IMR-90 (cell line): Measurements from ENCODE around the gene BACE1. TPM values are rescaled to one million over a fixed set of nuclear protein-coding genes. Genes with fewer than 3 reads are reported as not detected.
A peak's percentile ranks its signal among the peaks of the same experiment; 100 is the strongest.

Experiments used
- ATAC-seq: fragments of 200-7000 bp; cut with Tn5 transposase; 2 replicates; pipeline ENCODE4 v1.9.1; 2020; ENCODE audit warnings: low read depth, mild to moderate bottlenecking, moderate library complexity
- BruUV-seq: library from RNA; stranded (reverse); fragments of 400-500 nt; replicated peaks from 2 replicates; lab custom pipeline; 2021; lab: Mats Ljungman, UMichigan
- CTCF ChIA-PET: fragments of 300-600 bp; formaldehyde crosslinking; extraction: SDS; loops from one replicate; lab custom pipeline; 2021; ENCODE audit warnings: antibody characterized with exemption; lab: Yijun Ruan, JAX
- POLR2A ChIA-PET: fragments of 300-600 bp; sonication (Branson Sonifier 250); formaldehyde crosslinking; loops from one replicate; lab custom pipeline; 2022; ENCODE audit warnings: antibody characterized with exemption; ENCODE audit not compliant: unreplicated experiment; lab: Charles Lee
- DNase-seq: peaks from one replicate; pipeline ENCODE4 v3.0.0; 2013
- H2AFZ ChIP-seq: replicated peaks from 2 replicates; pipeline ENCODE3; 2013; ENCODE audit warnings: low read length, mild to moderate bottlenecking; ENCODE audit not compliant: poor library complexity
- H2AK5ac ChIP-seq: 2 replicates; pipeline ENCODE4 v1.6.1; 2013; ENCODE audit warnings: low read depth, low read length, inconsistent platforms
- H2AK9ac ChIP-seq: replicated peaks from 2 replicates; pipeline ENCODE3; 2013; ENCODE audit warnings: mild to moderate bottlenecking, low read depth, low read length, moderate library complexity; ENCODE audit not compliant: poor library complexity
- H2BK120ac ChIP-seq: 2 replicates; pipeline ENCODE4 v1.6.1; 2013; ENCODE audit warnings: low read depth, low read length, inconsistent platforms
- H2BK15ac ChIP-seq: 3 replicates; pipeline ENCODE4 v1.6.1; 2013; ENCODE audit warnings: low read depth, low read length, inconsistent platforms
- H2BK20ac ChIP-seq: 2 replicates; pipeline ENCODE4 v1.6.1; 2013; ENCODE audit warnings: low read depth, mild to moderate bottlenecking, inconsistent platforms, low read length, moderate library complexity
- H2BK5ac ChIP-seq: 2 replicates; pipeline ENCODE4 v1.6.1; 2013; ENCODE audit warnings: mild to moderate bottlenecking, low read depth, low read length, inconsistent platforms; ENCODE audit not compliant: poor library complexity, severe bottlenecking
- H3K14ac ChIP-seq: replicated peaks from 2 replicates; pipeline ENCODE4 v1.6.1; 2013; ENCODE audit warnings: low read depth, low read length, inconsistent platforms
- H3K18ac ChIP-seq: 2 replicates; pipeline ENCODE4 v1.6.1; 2013; ENCODE audit warnings: low read depth, low read length, control low read depth
- H3K23ac ChIP-seq: 2 replicates; pipeline ENCODE4 v1.6.1; 2013; ENCODE audit warnings: low read depth, low read length, inconsistent platforms
- H3K27ac ChIP-seq: 2 replicates; pipeline ENCODE4 v1.5.1; 2013; ENCODE audit warnings: mild to moderate bottlenecking, control low read depth, low read length; ENCODE audit not compliant: insufficient read depth
- H3K27me3 ChIP-seq: 2 replicates; pipeline ENCODE4 v1.6.1; 2013; ENCODE audit warnings: low read length; ENCODE audit not compliant: control insufficient read depth, insufficient read depth
- H3K36me3 ChIP-seq: 2 replicates; pipeline ENCODE4 v1.6.1; 2013; ENCODE audit warnings: low read length, mixed read lengths; ENCODE audit not compliant: control insufficient read depth, insufficient read depth
- H3K4ac ChIP-seq: 2 replicates; pipeline ENCODE4 v1.6.1; 2013; ENCODE audit warnings: low read depth, low read length, inconsistent platforms
- H3K4me1 ChIP-seq: 2 replicates; pipeline ENCODE4 v1.6.1; 2013; ENCODE audit warnings: low read length, mixed read lengths; ENCODE audit not compliant: control insufficient read depth, insufficient read depth
- H3K4me2 ChIP-seq: 2 replicates; pipeline ENCODE4 v1.6.1; 2013; ENCODE audit warnings: low read depth, mild to moderate bottlenecking, control low read depth, low read length, moderate library complexity
- H3K4me3 ChIP-seq: 2 replicates; pipeline ENCODE4 v1.5.1; 2013; ENCODE audit warnings: low read depth, mild to moderate bottlenecking, control low read depth, low read length, moderate library complexity; ENCODE audit not compliant: insufficient read depth
- H3K56ac ChIP-seq: 2 replicates; pipeline ENCODE4 v1.6.1; 2013; ENCODE audit warnings: low read length, inconsistent platforms; ENCODE audit not compliant: insufficient read depth; ENCODE audit errors: extremely low read depth
- H3K79me1 ChIP-seq, 2 experiments: 2 replicates each; pipeline ENCODE4 v1.6.1; 2013; ENCODE audit warnings: low read length in 2 of 2, inconsistent platforms in 1 of 2, low read depth in 1 of 2
- H3K9ac ChIP-seq: 2 replicates; pipeline ENCODE4 v1.6.1; 2013; ENCODE audit warnings: low read depth, low read length, control low read depth
- H3K9me1 ChIP-seq: 2 replicates; pipeline ENCODE4 v1.6.1; 2013; ENCODE audit warnings: low read length, inconsistent platforms; ENCODE audit not compliant: insufficient read depth
- H3K9me3 ChIP-seq: 2 replicates; pipeline ENCODE4 v1.6.1; 2013; ENCODE audit warnings: low read length; ENCODE audit not compliant: control insufficient read depth, insufficient read depth
- H4K20me1 ChIP-seq: 2 replicates; pipeline ENCODE4 v1.6.1; 2013; ENCODE audit warnings: low read length, inconsistent platforms; ENCODE audit not compliant: insufficient read depth
- H4K5ac ChIP-seq: 2 replicates; pipeline ENCODE4 v1.6.1; 2013; ENCODE audit warnings: mild to moderate bottlenecking, low read depth, low read length, control low read depth
- H4K8ac ChIP-seq, 2 experiments: 2 replicates each; pipeline ENCODE4 v1.6.1; 2013; ENCODE audit warnings: low read depth in 2 of 2, low read length in 2 of 2, control low read depth in 1 of 2, inconsistent platforms in 1 of 2
- H4K91ac ChIP-seq: 2 replicates; pipeline ENCODE4 v1.6.1; 2013; ENCODE audit warnings: low read depth, low read length, inconsistent platforms; ENCODE audit not compliant: insufficient read depth
- BHLHE40 ChIP-seq: fragments of 150-350 bp; IDR thresholded peaks from 2 replicates; pipeline ENCODE4 v1.6.1; 2016; ENCODE audit warnings: mild to moderate bottlenecking, low read depth, low read length
- CHD1 ChIP-seq: IDR thresholded peaks from 2 replicates; pipeline ENCODE4 v1.6.1; 2012; ENCODE audit warnings: low read depth, low read length, improper control_type of control experiment
- FOS ChIP-seq: fragments of 150-350 bp; IDR thresholded peaks from 2 replicates; pipeline ENCODE4 v1.6.1; 2016; ENCODE audit warnings: low read depth, low read length
- MAFK ChIP-seq: IDR thresholded peaks from 2 replicates; pipeline ENCODE4 v1.6.1; 2012; ENCODE audit warnings: low read depth, low read length, improper control_type of control experiment
- MAZ ChIP-seq: IDR thresholded peaks from 2 replicates; pipeline ENCODE4 v1.6.1; 2012; ENCODE audit warnings: low read depth, mild to moderate bottlenecking, low read length, improper control_type of control experiment, moderate library complexity, borderline replicate concordance
- MXI1 ChIP-seq: IDR thresholded peaks from 2 replicates; pipeline ENCODE4 v1.6.1; 2012; ENCODE audit warnings: low read depth, mild to moderate bottlenecking, low read length, moderate library complexity, borderline replicate concordance
- NFE2L2 ChIP-seq: fragments of 150-350 bp; IDR thresholded peaks from 2 replicates; pipeline ENCODE4 v1.6.1; 2016; ENCODE audit warnings: low read depth, mild to moderate bottlenecking, low read length
- POLR2A ChIP-seq: IDR thresholded peaks from 2 replicates; pipeline ENCODE4 v1.6.1; 2012; ENCODE audit warnings: mild to moderate bottlenecking, low read depth, low read length
- RAD21 ChIP-seq: IDR thresholded peaks from 2 replicates; pipeline ENCODE4 v1.6.1; 2012; ENCODE audit warnings: low read length, improper control_type of control experiment
- RCOR1 ChIP-seq: IDR thresholded peaks from 2 replicates; pipeline ENCODE4 v1.6.1; 2012; ENCODE audit warnings: mild to moderate bottlenecking, low read length, improper control_type of control experiment; ENCODE audit not compliant: insufficient replicate concordance
- RFX5 ChIP-seq: IDR thresholded peaks from 2 replicates; pipeline ENCODE4 v1.8.0; 2012; ENCODE audit warnings: low read depth, mild to moderate bottlenecking, low read length, moderate library complexity
- SMC3 ChIP-seq: fragments of 150-350 bp; IDR thresholded peaks from 2 replicates; pipeline ENCODE4 v1.6.1; 2016; ENCODE audit warnings: low read depth, mild to moderate bottlenecking, antibody characterized with exemption, low read length, moderate library complexity
- WGBS, 2 experiments: methylation state at CpG; one replicate each; pipeline versions ENCODE4 v1.1.5 to v1.1.7; 2013; ENCODE audit warnings: missing lambda C conversion rate in 2 of 2; ENCODE audit not compliant: insufficient read length in 1 of 2; ENCODE audit errors: extremely low coverage in 2 of 2; 5-methylcytosine and 5-hydroxymethylcytosine counted together
- dilution Hi-C: fragments of 300-500 bp; cut with HindIII; formaldehyde crosslinking; loops from one replicate; pipeline ENCODE4 v1.14.3; 2018; ENCODE audit warnings: low sequenced_read_pairs; ENCODE audit not compliant: unreplicated experiment
- in situ Hi-C: fragments of 300-500 bp; cut with MboI; formaldehyde crosslinking; loops from 3 replicates; pipeline ENCODE4 v1.14.3; 2019; ENCODE audit warnings: low sequenced_read_pairs, inconsistent platforms, mixed read lengths
- intact Hi-C: fragments of 100-400 bp; cut with micrococcal nuclease; formaldehyde crosslinking; loops from 2 replicates; pipeline ENCODE4 v1.10.0; 2022
- polyA plus RNA-seq, 3 experiments: library from polyadenylated mRNA; depleted of rRNA; stranded (reverse); fragments of >200 nt; gene quantifications; 2 replicates each; pipeline ENCODE4 v1.2.3, GENCODE V29; 2012; ENCODE audit warnings: low replicate concordance in 1 of 3
- total RNA-seq: library from RNA; depleted of rRNA; stranded (reverse); fragments of >200 nt; gene quantifications from 2 replicates; pipeline ENCODE4 v1.2.3, GENCODE V29; 2012
- TF ChIP-seq, protein P1 (sequence below): fragments of 150-350 bp; IDR thresholded peaks from 2 replicates; pipeline ENCODE4 v1.6.1; 2016; ENCODE audit warnings: low read depth, mild to moderate bottlenecking, low read length, moderate library complexity, borderline replicate concordance
- TF ChIP-seq, protein P2 (sequence below): conservative IDR thresholded peaks from 2 replicates; pipeline ENCODE4 v1.5.1; 2012; ENCODE audit warnings: mild to moderate bottlenecking, low read depth, low read length, improper control_type of control experiment

The BACE1 gene
- total and polyA plus RNA-seq, 2 of the 4 experiments (the other 2 are of a cell fraction), result 27.6 to 50.6 TPM

DNA sequence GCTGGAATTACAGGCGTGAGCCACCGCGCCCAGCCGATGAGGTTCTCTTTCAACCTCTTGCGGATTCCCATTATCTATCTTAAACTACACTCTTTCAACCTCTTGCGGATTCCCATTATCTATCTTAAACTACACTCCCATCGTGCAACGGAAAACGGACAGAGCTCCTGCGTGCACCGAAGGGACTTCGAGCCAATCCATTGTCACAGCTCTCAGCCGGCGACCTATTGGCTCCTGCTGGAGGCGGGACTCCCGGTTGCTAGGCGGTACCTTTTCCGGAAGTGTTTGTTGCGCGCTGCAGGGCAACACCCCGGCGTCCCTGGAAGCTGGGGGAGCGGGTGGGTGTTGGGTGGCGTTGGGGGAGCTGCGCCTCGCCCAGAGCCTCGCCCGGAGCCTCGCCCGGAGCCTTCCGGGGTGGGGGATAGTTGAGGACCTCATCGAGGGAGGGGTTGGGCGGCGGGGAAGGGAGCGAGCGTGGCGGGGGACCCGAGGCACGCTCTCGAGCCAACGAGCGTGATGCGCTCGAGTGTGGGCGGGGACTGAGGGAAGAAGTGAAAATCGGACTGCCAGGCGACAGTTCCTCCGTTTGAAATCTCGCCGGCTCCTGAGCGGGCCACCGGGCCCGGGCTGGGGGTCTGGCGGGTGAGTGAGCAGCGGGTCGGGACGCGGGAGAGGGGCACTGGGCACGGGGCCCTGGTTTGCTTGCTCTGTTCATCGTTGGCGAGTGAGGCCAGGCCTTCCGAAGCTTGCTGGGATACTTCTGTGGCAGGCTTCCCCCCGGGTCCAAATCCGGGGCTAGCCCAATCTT, 11.7 kb upstream of the BACE1 start, which contains the start of gene CEP164:
TSS of gene CEP164 (plus strand) at position 288 of the 808 bp plus-strand sequence. CDS start 10,733 bp downstream, outside the sequence.
- Histone ChIP-seq H3K4ac (peak within 1 kb of the TSS; percentile 64), H3K9me3 (no peaks in the 10 kb centered on the region), H4K20me1 (no peaks in the 10 kb centered on the region), H2BK120ac (no peak within 1 kb of the TSS), H4K91ac (peak within 1 kb of the TSS; percentile 35), H3K27me3 (no peaks in the 10 kb centered on the region), H2BK5ac (peak within 1 kb of the TSS; percentile 61), H3K27ac (peak within 1 kb of the TSS; percentile 69), H2BK20ac (no peak within 1 kb of the TSS), H3K4me2 (peak within 1 kb of the TSS; percentile 76), H3K36me3 (no peaks in the 10 kb centered on the region), H3K14ac (peak within 1 kb of the TSS; percentile 55), H3K18ac (no peak within 1 kb of the TSS), H3K4me1 (peaks cover 6% of the 10 kb centered on the region), H2BK15ac (no peak within 1 kb of the TSS), H2AFZ (peak within 1 kb of the TSS; percentile 94), H4K8ac (peak within 1 kb of the TSS; percentile 7 to 81; a peak in 3 of 4 replicates), H2AK5ac (peak within 1 kb of the TSS; percentile 39), H3K9ac (peak within 1 kb of the TSS; percentile 81), H2AK9ac (peak within 1 kb of the TSS; percentile 67), H3K79me1 (peaks cover 16 to 35% of the 10 kb centered on the region in 2 experiments), H4K5ac (no peak within 1 kb of the TSS; the same call in 1 of the 2 replicates), H3K4me3 (peak within 1 kb of the TSS; percentile 62), H3K56ac (peak within 1 kb of the TSS; percentile 63), H3K9me1 (peaks cover 10% of the 10 kb centered on the region), H3K23ac (peak within 1 kb of the TSS; percentile 87)
- dilution Hi-C loops (no loop called here), intact Hi-C loops (no loop called here), in situ Hi-C loops (no loop called here)
- DNase-seq, result peak; percentile 97
- BruUV-seq, result no TSS peak
- WGBS, 2 experiments, result 0% methylated on average over 20 of the region's 64 CpGs; no CpG with 5 or more reads in 1 of the 2 experiments
- POLR2A ChIA-PET, result interaction anchor here (0.6 kb wide), 1 partner anchor 566 kb away, joined by 3 read pairs; no protein-coding TSS in a partner anchor
- TF ChIP-seq BHLHE40 (peak; percentile 61; the same call in 1 of the 2 replicates), RCOR1 (no peak), FOS (0 out of 2 replicates have a peak, but pooled peaks have one; percentile 36), SMC3 (no peak; the same call in 1 of the 2 replicates), MAFK (no peak), CHD1 (no peak), POLR2A (peak; percentile 92), MXI1 (peak; percentile 90; the same call in 1 of the 2 replicates), MAZ (no peak; the same call in 1 of the 2 replicates), RFX5 (peak; percentile 80), NFE2L2 (no peak), RAD21 (0 out of 2 replicates have a peak, but pooled peaks have one; percentile 0)
- TF ChIP-seq, protein P1, sequence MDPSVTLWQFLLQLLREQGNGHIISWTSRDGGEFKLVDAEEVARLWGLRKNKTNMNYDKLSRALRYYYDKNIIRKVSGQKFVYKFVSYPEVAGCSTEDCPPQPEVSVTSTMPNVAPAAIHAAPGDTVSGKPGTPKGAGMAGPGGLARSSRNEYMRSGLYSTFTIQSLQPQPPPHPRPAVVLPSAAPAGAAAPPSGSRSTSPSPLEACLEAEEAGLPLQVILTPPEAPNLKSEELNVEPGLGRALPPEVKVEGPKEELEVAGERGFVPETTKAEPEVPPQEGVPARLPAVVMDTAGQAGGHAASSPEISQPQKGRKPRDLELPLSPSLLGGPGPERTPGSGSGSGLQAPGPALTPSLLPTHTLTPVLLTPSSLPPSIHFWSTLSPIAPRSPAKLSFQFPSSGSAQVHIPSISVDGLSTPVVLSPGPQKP, result no peak
- TF ChIP-seq, protein P2, sequence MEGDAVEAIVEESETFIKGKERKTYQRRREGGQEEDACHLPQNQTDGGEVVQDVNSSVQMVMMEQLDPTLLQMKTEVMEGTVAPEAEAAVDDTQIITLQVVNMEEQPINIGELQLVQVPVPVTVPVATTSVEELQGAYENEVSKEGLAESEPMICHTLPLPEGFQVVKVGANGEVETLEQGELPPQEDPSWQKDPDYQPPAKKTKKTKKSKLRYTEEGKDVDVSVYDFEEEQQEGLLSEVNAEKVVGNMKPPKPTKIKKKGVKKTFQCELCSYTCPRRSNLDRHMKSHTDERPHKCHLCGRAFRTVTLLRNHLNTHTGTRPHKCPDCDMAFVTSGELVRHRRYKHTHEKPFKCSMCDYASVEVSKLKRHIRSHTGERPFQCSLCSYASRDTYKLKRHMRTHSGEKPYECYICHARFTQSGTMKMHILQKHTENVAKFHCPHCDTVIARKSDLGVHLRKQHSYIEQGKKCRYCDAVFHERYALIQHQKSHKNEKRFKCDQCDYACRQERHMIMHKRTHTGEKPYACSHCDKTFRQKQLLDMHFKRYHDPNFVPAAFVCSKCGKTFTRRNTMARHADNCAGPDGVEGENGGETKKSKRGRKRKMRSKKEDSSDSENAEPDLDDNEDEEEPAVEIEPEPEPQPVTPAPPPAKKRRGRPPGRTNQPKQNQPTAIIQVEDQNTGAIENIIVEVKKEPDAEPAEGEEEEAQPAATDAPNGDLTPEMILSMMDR, result no peak
- CTCF ChIA-PET, result interaction anchor here (0.6 to 1.0 kb wide), 3 partner anchors 10 to 489 kb away, joined by 3 to 7 read pairs (median 4); no protein-coding TSS in a partner anchor
- peak; percentile 93 for ATAC-seq
